Neural cell (in vitro differentiated cells): ENCODE data around the gene IGSF21. TPM values are rescaled to one million over a fixed set of nuclear protein-coding genes. Genes with fewer than 3 reads are reported as not detected.

Source experiments
- H2AFZ ChIP-seq: fragments of 200-600, 300-800 bp; sonication (generic), shearing (Covaris generic); 2 replicates; pipeline ENCODE4 v1.6.0; 2014; ENCODE audit warnings: low read depth, mild to moderate bottlenecking, antibody characterized with exemption, low read length, moderate library complexity
- H3F3A ChIP-seq: fragments of 200-600 bp; shearing (Covaris generic); 2 replicates; pipeline ENCODE4 v1.6.1; 2016; ENCODE audit warnings: mild to moderate bottlenecking, moderate library complexity, mixed read lengths, antibody characterized with exemption, low read length; ENCODE audit not compliant: insufficient read depth, poor library complexity, severe bottlenecking
- H3K27ac ChIP-seq: fragments of 200-600, 300-800 bp; sonication (generic), shearing (Covaris generic); 2 replicates; pipeline ENCODE4 v1.5.1; 2014; ENCODE audit warnings: mild to moderate bottlenecking, low read length, moderate library complexity
- H3K27me3 ChIP-seq: fragments of 300-800, 200-600 bp; sonication (generic), shearing (Covaris generic); 2 replicates; pipeline ENCODE4 v1.6.0; 2014; ENCODE audit warnings: mild to moderate bottlenecking, low read depth, low read length, moderate library complexity; ENCODE audit not compliant: insufficient read depth
- H3K36me3 ChIP-seq: fragments of 300-800, 200-600 bp; sonication (generic), shearing (Covaris generic); 2 replicates; pipeline ENCODE4 v1.5.1; 2014; ENCODE audit warnings: mild to moderate bottlenecking, antibody characterized with exemption, low read length, moderate library complexity; ENCODE audit not compliant: insufficient read depth
- H3K4me2 ChIP-seq: fragments of 300-800, 200-600 bp; sonication (generic), shearing (Covaris generic); 2 replicates; pipeline ENCODE4 v1.6.0; 2014; ENCODE audit warnings: mild to moderate bottlenecking, low read length
- H3K4me3 ChIP-seq: fragments of 300-800, 200-600 bp; sonication (generic), shearing (Covaris generic); 2 replicates; pipeline ENCODE4 v1.5.1; 2014; ENCODE audit warnings: mild to moderate bottlenecking, low read length, moderate library complexity
- H3K79me2 ChIP-seq: fragments of 200-600 bp; shearing (Covaris generic); replicated peaks from 2 replicates; pipeline ENCODE4 v1.6.0; 2014; ENCODE audit warnings: mild to moderate bottlenecking, low read length, moderate library complexity; ENCODE audit not compliant: insufficient read depth
- H3K9ac ChIP-seq: fragments of 300-800, 200-600 bp; sonication (generic), shearing (Covaris generic); 2 replicates; pipeline ENCODE4 v1.6.1; 2016; ENCODE audit warnings: mild to moderate bottlenecking, low read length, mixed read lengths
- H3K9me2 ChIP-seq: fragments of 200-600 bp; shearing (Covaris generic); 2 replicates; pipeline ENCODE4 v1.6.1; 2016; ENCODE audit warnings: mild to moderate bottlenecking, low read length, mixed read lengths; ENCODE audit not compliant: insufficient read depth
- H3K9me3 ChIP-seq: fragments of 200-600, 300-800 bp; sonication (generic), shearing (Covaris generic); 2 replicates; pipeline ENCODE4 v1.6.1; 2016; ENCODE audit warnings: mild to moderate bottlenecking, mixed run types, low read length, moderate library complexity, mixed read lengths
- H4K20me1 ChIP-seq: fragments of 200-600 bp; shearing (Covaris generic); 2 replicates; pipeline ENCODE4 v1.6.1; 2016; ENCODE audit warnings: mild to moderate bottlenecking, mixed run types; ENCODE audit not compliant: insufficient read depth
- EP300 ChIP-seq: fragments of 450-650 bp; conservative IDR thresholded peaks from 2 replicates; pipeline ENCODE4 v1.6.1; 2014; ENCODE audit warnings: antibody characterized with exemption, mild to moderate bottlenecking, moderate library complexity; ENCODE audit not compliant: poor library complexity, severe bottlenecking
- EZH2 ChIP-seq: fragments of 200-600, 300-800 bp; shearing (Covaris generic), sonication (generic); IDR thresholded peaks from 2 replicates; pipeline ENCODE4 v1.6.1; 2014; ENCODE audit warnings: antibody characterized with exemption, low read length, borderline replicate concordance, mild to moderate bottlenecking; ENCODE audit not compliant: insufficient read depth, poor library complexity, severe bottlenecking
- MXI1 ChIP-seq: fragments of 450-650 bp; conservative IDR thresholded peaks from 2 replicates; pipeline ENCODE4 v1.6.1; 2014; ENCODE audit warnings: antibody characterized with exemption, mild to moderate bottlenecking; ENCODE audit not compliant: poor library complexity, severe bottlenecking
- POLR2AphosphoS5 ChIP-seq: IDR thresholded peaks from 2 replicates; pipeline ENCODE4 v1.6.1; 2012
- RAD21 ChIP-seq: fragments of 450-650 bp; conservative IDR thresholded peaks from 2 replicates; pipeline ENCODE4 v1.6.1; 2014; ENCODE audit warnings: antibody characterized with exemption, mild to moderate bottlenecking, moderate library complexity
- SMC3 ChIP-seq: fragments of 450-650 bp; conservative IDR thresholded peaks from 2 replicates; pipeline ENCODE4 v1.6.1; 2014; ENCODE audit warnings: antibody characterized with exemption, mild to moderate bottlenecking, moderate library complexity; ENCODE audit not compliant: poor library complexity
- TAF1 ChIP-seq: IDR thresholded peaks from 2 replicates; pipeline ENCODE4 v1.6.1; 2012; ENCODE audit warnings: low read depth
- polyA plus RNA-seq: library from polyadenylated mRNA; depleted of rRNA; stranded (reverse); fragments of >200 nt; gene quantifications from 2 replicates; pipeline ENCODE4 v1.2.3, GENCODE V29; 2014
- TF ChIP-seq, protein P1 (sequence below): IDR thresholded peaks from 2 replicates; pipeline ENCODE4 v1.6.1; 2012; ENCODE audit warnings: borderline replicate concordance
- TF ChIP-seq, protein P2 (sequence below): fragments of 450-650 bp; IDR thresholded peaks from 2 replicates; pipeline ENCODE4 v1.5.1; 2014; ENCODE audit warnings: antibody characterized with exemption, mild to moderate bottlenecking, moderate library complexity; ENCODE audit not compliant: poor library complexity, severe bottlenecking

Gene IGSF21
- polyA plus RNA-seq, 1 donor from 2014 or later = 2.4 TPM

DNA sequence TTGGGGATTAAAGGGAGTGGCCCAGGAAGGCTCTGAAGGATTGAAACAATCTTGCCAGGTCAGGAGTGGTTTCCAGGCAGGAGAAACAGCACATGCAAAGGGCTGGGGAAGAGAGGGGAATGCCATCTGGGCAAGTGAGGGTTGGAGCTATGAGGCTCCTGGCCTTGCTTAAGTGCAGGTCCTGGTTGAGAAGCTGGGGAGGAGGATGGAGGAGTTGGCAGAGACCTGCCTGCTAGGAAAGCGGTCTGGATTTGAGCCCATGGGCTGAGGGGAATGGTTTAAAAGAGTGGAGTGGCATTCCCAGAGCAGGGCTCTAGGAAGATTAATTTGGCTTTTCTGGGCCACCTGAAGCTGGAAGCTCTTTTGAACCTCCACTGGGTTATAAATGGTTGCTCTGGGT lies 9.2 kb downstream of the IGSF21 start:
- no peaks in the 10 kb centered on the region for H3F3A ChIP-seq
- H3K9me3 ChIP-seq = no peaks in the 10 kb centered on the region
- no peak overlapping the region for H3K9ac ChIP-seq
- TF ChIP-seq EP300 (no peak), POLR2AphosphoS5 (no peak)
- H2AFZ ChIP-seq = no peak overlapping the region
- peaks cover 8% of the 10 kb centered on the region for H3K27me3 ChIP-seq
- H3K9me2 ChIP-seq = no peaks in the 10 kb centered on the region
- H4K20me1 ChIP-seq = no peaks in the 10 kb centered on the region
- no peaks in the 10 kb centered on the region for H3K36me3 ChIP-seq
- H3K4me2 ChIP-seq = no peak overlapping the region
- H3K79me2 ChIP-seq = no peaks in the 10 kb centered on the region
- H3K27ac ChIP-seq = no peak overlapping the region
- no peak overlapping the region for H3K4me3 ChIP-seq

DNA sequence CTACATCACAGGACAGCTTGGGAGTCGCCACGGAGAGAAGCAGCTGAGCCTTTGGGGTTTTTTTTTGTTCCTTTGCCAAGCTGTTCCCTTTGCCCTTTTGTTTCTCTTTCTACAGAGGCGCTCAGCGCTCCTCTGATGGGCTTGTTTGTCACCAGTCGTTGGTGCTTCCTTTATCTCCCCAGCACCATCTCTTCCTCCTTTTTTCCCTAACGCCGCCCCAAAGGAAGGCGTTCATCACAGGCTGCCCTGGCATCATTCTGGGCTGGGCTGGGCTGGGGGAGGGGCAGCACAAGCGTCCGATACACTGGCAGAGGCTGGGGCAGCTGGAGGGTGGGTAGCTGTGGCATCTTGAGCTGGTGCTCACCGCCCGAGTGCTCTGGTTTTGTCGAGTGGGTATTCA lies 10.5 kb downstream of the IGSF21 start:
- H3K36me3 ChIP-seq = no peaks in the 10 kb centered on the region
- H2AFZ ChIP-seq = no peak overlapping the region
- no peaks in the 10 kb centered on the region for H3F3A ChIP-seq
- TF ChIP-seq EZH2 = no peak
- H3K4me2 ChIP-seq = no peak overlapping the region
- no peaks in the 10 kb centered on the region for H3K9me3 ChIP-seq
- H3K79me2 ChIP-seq = no peaks in the 10 kb centered on the region
- no peaks in the 10 kb centered on the region for H3K27me3 ChIP-seq
- no peak overlapping the region for H3K27ac ChIP-seq
- H3K4me3 ChIP-seq = no peak overlapping the region
- H3K9me2 ChIP-seq = no peaks in the 10 kb centered on the region
- no peak overlapping the region for H3K9ac ChIP-seq
- no peaks in the 10 kb centered on the region for H4K20me1 ChIP-seq

DNA sequence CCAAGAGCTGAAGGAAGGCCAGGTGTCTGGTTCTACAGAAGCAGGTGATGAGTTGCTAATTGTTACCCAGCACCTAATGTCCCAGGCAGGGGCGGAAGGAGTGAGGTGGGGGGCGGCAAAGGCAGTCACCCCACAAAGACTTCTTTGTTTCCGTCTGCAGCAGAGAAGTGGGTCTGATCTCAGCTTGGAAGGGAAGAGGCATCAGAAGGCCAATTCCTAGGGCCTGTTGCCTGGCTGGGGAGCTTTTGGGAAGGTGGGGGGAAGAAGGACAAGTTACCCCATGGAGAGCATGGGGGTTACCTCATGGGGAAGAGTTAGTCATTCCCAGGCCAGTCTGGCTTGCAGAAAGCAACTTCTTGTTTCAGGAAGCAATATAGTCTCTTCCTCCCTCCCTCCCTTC lies 10.9 kb downstream of the IGSF21 start:
- Histone ChIP-seq H3K9me3 (no peaks in the 10 kb centered on the region), H3F3A (no peaks in the 10 kb centered on the region), H3K9ac (no peak overlapping the region), H3K79me2 (no peaks in the 10 kb centered on the region), H3K36me3 (no peaks in the 10 kb centered on the region), H3K27me3 (no peaks in the 10 kb centered on the region), H4K20me1 (no peaks in the 10 kb centered on the region), H3K4me2 (no peak overlapping the region), H2AFZ (no peak overlapping the region), H3K9me2 (no peaks in the 10 kb centered on the region), H3K4me3 (no peak overlapping the region), H3K27ac (no peak overlapping the region)
- no peak for TF ChIP-seq MXI1
- TF ChIP-seq SMC3 = no peak
- TF ChIP-seq, protein P1, sequence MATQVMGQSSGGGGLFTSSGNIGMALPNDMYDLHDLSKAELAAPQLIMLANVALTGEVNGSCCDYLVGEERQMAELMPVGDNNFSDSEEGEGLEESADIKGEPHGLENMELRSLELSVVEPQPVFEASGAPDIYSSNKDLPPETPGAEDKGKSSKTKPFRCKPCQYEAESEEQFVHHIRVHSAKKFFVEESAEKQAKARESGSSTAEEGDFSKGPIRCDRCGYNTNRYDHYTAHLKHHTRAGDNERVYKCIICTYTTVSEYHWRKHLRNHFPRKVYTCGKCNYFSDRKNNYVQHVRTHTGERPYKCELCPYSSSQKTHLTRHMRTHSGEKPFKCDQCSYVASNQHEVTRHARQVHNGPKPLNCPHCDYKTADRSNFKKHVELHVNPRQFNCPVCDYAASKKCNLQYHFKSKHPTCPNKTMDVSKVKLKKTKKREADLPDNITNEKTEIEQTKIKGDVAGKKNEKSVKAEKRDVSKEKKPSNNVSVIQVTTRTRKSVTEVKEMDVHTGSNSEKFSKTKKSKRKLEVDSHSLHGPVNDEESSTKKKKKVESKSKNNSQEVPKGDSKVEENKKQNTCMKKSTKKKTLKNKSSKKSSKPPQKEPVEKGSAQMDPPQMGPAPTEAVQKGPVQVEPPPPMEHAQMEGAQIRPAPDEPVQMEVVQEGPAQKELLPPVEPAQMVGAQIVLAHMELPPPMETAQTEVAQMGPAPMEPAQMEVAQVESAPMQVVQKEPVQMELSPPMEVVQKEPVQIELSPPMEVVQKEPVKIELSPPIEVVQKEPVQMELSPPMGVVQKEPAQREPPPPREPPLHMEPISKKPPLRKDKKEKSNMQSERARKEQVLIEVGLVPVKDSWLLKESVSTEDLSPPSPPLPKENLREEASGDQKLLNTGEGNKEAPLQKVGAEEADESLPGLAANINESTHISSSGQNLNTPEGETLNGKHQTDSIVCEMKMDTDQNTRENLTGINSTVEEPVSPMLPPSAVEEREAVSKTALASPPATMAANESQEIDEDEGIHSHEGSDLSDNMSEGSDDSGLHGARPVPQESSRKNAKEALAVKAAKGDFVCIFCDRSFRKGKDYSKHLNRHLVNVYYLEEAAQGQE = no peak
- no peak for TF ChIP-seq TAF1

DNA sequence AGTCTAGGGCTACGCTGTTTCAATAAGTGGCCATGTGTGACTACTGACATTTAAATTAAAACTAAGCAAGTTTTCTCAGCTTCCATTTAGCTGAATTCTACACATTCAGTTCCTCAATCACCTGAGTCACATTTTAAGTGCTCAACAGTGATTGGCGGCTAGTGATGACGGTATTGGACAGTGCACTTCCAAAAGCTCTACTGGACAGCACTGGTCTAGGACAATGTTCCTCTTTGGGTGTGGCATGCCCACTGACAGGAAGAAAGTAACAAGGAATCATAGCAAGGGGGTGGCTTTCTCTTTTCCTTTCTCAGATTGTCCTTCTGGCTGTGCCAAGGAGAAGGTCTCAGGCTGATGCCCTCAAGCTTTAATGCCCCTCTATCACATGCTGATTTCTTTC lies 11.7 kb downstream of the IGSF21 start:
- Histone ChIP-seq H3F3A (no peaks in the 10 kb centered on the region), H3K9ac (no peak overlapping the region), H3K27ac (no peak overlapping the region), H3K36me3 (no peaks in the 10 kb centered on the region), H3K4me3 (no peak overlapping the region), H4K20me1 (no peaks in the 10 kb centered on the region), H2AFZ (no peak overlapping the region), H3K4me2 (no peak overlapping the region), H3K9me2 (no peaks in the 10 kb centered on the region), H3K79me2 (no peaks in the 10 kb centered on the region), H3K27me3 (no peaks in the 10 kb centered on the region), H3K9me3 (no peaks in the 10 kb centered on the region)
- TF ChIP-seq SMC3 (no peak), MXI1 (no peak), TAF1 (no peak), POLR2AphosphoS5 (no peak), RAD21 (no peak), EP300 (no peak), EZH2 (no peak)
- TF ChIP-seq, protein P1 = no peak
- TF ChIP-seq, protein P2, sequence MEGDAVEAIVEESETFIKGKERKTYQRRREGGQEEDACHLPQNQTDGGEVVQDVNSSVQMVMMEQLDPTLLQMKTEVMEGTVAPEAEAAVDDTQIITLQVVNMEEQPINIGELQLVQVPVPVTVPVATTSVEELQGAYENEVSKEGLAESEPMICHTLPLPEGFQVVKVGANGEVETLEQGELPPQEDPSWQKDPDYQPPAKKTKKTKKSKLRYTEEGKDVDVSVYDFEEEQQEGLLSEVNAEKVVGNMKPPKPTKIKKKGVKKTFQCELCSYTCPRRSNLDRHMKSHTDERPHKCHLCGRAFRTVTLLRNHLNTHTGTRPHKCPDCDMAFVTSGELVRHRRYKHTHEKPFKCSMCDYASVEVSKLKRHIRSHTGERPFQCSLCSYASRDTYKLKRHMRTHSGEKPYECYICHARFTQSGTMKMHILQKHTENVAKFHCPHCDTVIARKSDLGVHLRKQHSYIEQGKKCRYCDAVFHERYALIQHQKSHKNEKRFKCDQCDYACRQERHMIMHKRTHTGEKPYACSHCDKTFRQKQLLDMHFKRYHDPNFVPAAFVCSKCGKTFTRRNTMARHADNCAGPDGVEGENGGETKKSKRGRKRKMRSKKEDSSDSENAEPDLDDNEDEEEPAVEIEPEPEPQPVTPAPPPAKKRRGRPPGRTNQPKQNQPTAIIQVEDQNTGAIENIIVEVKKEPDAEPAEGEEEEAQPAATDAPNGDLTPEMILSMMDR = no peak
